ENCODE results near the gene ONECUT3. TPM values are rescaled to one million over a fixed set of nuclear protein-coding genes. Genes with fewer than 3 reads are reported as not detected.
A peak's percentile ranks its signal among the peaks of the same experiment; 100 is the strongest.

The ONECUT3 gene
- total and polyA plus RNA-seq, 9 of the 15 experiments (the other 6 are each of a cell fraction or from before 2014, with no cell fraction given): not detected

GRCh38 chr19:1825909-1826556 is 72.7 kb downstream of the ONECUT3 start (continued):
- no peak for TF ChIP-seq ZBTB40 (IDR thresholded peaks at IDR 0.05)
- no peak for TF ChIP-seq ZBTB40 (CRISPR knock-in tag; IDR thresholded peaks at IDR 0.05)
- TF ChIP-seq CUX1 (CRISPR knock-in tag; IDR thresholded peaks at IDR 0.05): no peak
- no peak for TF ChIP-seq GTF2F1 (IDR thresholded peaks at IDR 0.05; ENCODE audit: low read depth, low read length)
- no peak for TF ChIP-seq MAFF (IDR thresholded peaks at IDR 0.05; ENCODE audit: low read length)
- TF ChIP-seq MTF1 (CRISPR knock-in tag; IDR thresholded peaks at IDR 0.05; ENCODE audit: borderline replicate concordance): no peak
- TF ChIP-seq ZNF592 (IDR thresholded peaks at IDR 0.05): peak; percentile 53; the same call in 1 of the 2 replicates
